Suprapubic skin (tissue), 4 donors: ENCODE data around the gene AKR7A2.

Experiments used
- CTCF ChIP-seq, 2 donors: fragments of 200-600 bp in 1 of 2; fragments of 450-650 bp in 1 of 2; sonication (generic) in 1 of 2; IDR thresholded peaks; one replicate each; pipeline ENCODE4 v1.5.1; 2016 to 2019; ENCODE audit warnings: antibody characterized with exemption in 2 of 2, mild to moderate bottlenecking in 1 of 2, moderate library complexity in 1 of 2
- POLR2A ChIP-seq, 2 donors: fragments of 450-650 bp; IDR thresholded peaks; one replicate each; pipeline ENCODE4 v1.6.1; 2017; ENCODE audit warnings: antibody characterized with exemption in 2 of 2, mild to moderate bottlenecking in 2 of 2, moderate library complexity in 2 of 2
- POLR2AphosphoS5 ChIP-seq, 3 donors: sonication (generic); formaldehyde crosslinking; IDR thresholded peaks; one replicate each; pipeline ENCODE4 v1.6.1; 2017; ENCODE audit warnings: antibody characterized with exemption in 3 of 3

- TF ChIP-seq CTCF (IDR thresholded peaks at IDR 0.05): no peak
- TF ChIP-seq POLR2A (IDR thresholded peaks at IDR 0.05): no peak
- TF ChIP-seq POLR2AphosphoS5 (IDR thresholded peaks at IDR 0.05): no peak
Measured at GRCh38 chr1:19273106-19273843, 38.7 kb downstream of the AKR7A2 start.
